ENCODE data around the gene TOP3B.

DNA sequence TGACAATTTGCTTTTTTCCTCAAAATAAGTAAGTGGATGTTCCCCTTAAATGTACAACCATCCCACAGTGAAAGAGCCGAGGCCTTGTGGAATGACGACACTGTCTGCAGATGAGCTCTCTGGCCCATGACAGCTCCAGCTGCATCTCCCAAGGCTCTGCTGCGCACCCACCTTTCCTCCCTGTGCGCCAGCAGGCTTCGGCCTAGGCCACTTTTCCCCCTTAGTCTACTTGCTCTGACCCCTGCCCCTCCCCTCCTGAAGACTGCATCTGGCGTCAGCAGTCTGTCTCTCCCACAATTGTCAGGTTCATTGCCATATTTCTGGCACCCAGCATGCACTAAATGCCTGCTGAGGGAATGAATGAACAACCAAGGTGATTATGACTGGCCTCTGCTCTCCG lies 2.0 kb downstream of the TOP3B start:
- TF ChIP-seq POLR2A (IDR thresholded peaks at IDR 0.05; ENCODE audit: low read depth, low read length) (no peak), POLR2AphosphoS5 (IDR thresholded peaks at IDR 0.05; ENCODE audit: low read depth, low read length) (no peak)
